ENCODE data around the gene IL1A.
A peak's percentile ranks its signal among the peaks of the same experiment; 100 is the strongest.

IL1A gene

GRCh38 chr2:112751451-112752197 lies 32.7 kb downstream of the IL1A start:
- ATAC-seq (ENCODE audit: insufficient read depth, low read depth) (no peak), DNase-seq (no peak)
- Histone ChIP-seq H3K79me2 (ENCODE audit: insufficient read depth, low read length) (peaks cover 68% of the 10 kb centered on the region), H3K4me3 (ENCODE audit: low read depth in 1 of 2, low read length in 2 of 2) (no peak overlapping the region), H3K4me2 (ENCODE audit: insufficient read depth, low read length) (no peak overlapping the region), H2AFZ (ENCODE audit: low read depth, low read length) (no peak overlapping the region), H3K9me3 (ENCODE audit: insufficient read depth, low read length, severe bottlenecking) (no peaks in the 10 kb centered on the region), H3K9ac (ENCODE audit: low read depth, low read length) (no peak overlapping the region), H3K4me1 (ENCODE audit: insufficient read depth, low read length) (peaks cover 5% of the 10 kb centered on the region; the same call in 1 of the 2 replicates), H3K36me3 (ENCODE audit: insufficient read depth, low read length) (peaks cover 95% of the 10 kb centered on the region), H4K20me1 (ENCODE audit: insufficient read depth, low read length) (peaks cover 15% of the 10 kb centered on the region; the same call in 1 of the 2 replicates), H3K27me3 (ENCODE audit: insufficient read depth, low read length, poor library complexity) (no peaks in the 10 kb centered on the region), H3K27ac (ENCODE audit: low read length) (no peak overlapping the region)
- TF ChIP-seq CTCF (IDR thresholded peaks at IDR 0.05; ENCODE audit: borderline replicate concordance, extremely low read depth, low read length, poor library complexity, severe bottlenecking) (no peak), EZH2 (IDR thresholded peaks at IDR 0.05; ENCODE audit: borderline replicate concordance, low read depth, low read length, severe bottlenecking) (no peak)

- Histone ChIP-seq H3K9ac (ENCODE audit: low read depth, low read length) (no peak overlapping the region), H3K27me3 (ENCODE audit: insufficient read depth, low read length, poor library complexity) (no peaks in the 10 kb centered on the region), H3K79me2 (ENCODE audit: insufficient read depth, low read length) (peaks cover 61% of the 10 kb centered on the region), H3K4me3 (ENCODE audit: low read depth in 1 of 2, low read length in 2 of 2) (no peak overlapping the region), H3K9me3 (ENCODE audit: insufficient read depth, low read length, severe bottlenecking) (no peaks in the 10 kb centered on the region), H3K4me1 (ENCODE audit: insufficient read depth, low read length) (peaks cover 5% of the 10 kb centered on the region; the same call in 1 of the 2 replicates), H2AFZ (ENCODE audit: low read depth, low read length) (no peak overlapping the region), H3K4me2 (ENCODE audit: insufficient read depth, low read length) (no peak overlapping the region), H3K36me3 (ENCODE audit: insufficient read depth, low read length) (peaks cover 94% of the 10 kb centered on the region), H4K20me1 (ENCODE audit: insufficient read depth, low read length) (peaks cover 15% of the 10 kb centered on the region; the same call in 1 of the 2 replicates), H3K27ac (ENCODE audit: low read length) (0 out of 2 replicates have a peak overlapping the region, but pooled peaks have one; percentile 1)
- TF ChIP-seq EZH2 (IDR thresholded peaks at IDR 0.05; ENCODE audit: borderline replicate concordance, low read depth, low read length, severe bottlenecking), result no peak
- TF ChIP-seq CTCF (IDR thresholded peaks at IDR 0.05; ENCODE audit: borderline replicate concordance, extremely low read depth, low read length, poor library complexity, severe bottlenecking), result no peak
- ATAC-seq (ENCODE audit: insufficient read depth, low read depth) (no peak), DNase-seq (no peak)
Observed at GRCh38 chr2:112750560-112750843, 33.8 kb downstream of the IL1A start.

- H3K4me1 ChIP-seq (ENCODE audit: insufficient read depth, low read length), result peaks cover 5% of the 10 kb centered on the region; the same call in 1 of the 2 replicates
- no peak overlapping the region for H2AFZ ChIP-seq (ENCODE audit: low read depth, low read length)
- ATAC-seq (ENCODE audit: insufficient read depth, low read depth) (peak; percentile 94), DNase-seq (peak; percentile 81)
- no peak overlapping the region for H3K4me2 ChIP-seq (ENCODE audit: insufficient read depth, low read length)
- no peaks in the 10 kb centered on the region for H3K9me3 ChIP-seq (ENCODE audit: insufficient read depth, low read length, severe bottlenecking)
- H3K4me3 ChIP-seq (ENCODE audit: low read depth in 1 of 2, low read length in 2 of 2), result no peak overlapping the region
- TF ChIP-seq EZH2 (IDR thresholded peaks at IDR 0.05; ENCODE audit: borderline replicate concordance, low read depth, low read length, severe bottlenecking) (no peak), CTCF (IDR thresholded peaks at IDR 0.05; ENCODE audit: borderline replicate concordance, extremely low read depth, low read length, poor library complexity, severe bottlenecking) (peak; percentile 96)
- H4K20me1 ChIP-seq (ENCODE audit: insufficient read depth, low read length), result peaks cover 15% of the 10 kb centered on the region; the same call in 1 of the 2 replicates
- H3K27me3 ChIP-seq (ENCODE audit: insufficient read depth, low read length, poor library complexity), result no peaks in the 10 kb centered on the region
- peaks cover 94% of the 10 kb centered on the region for H3K36me3 ChIP-seq (ENCODE audit: insufficient read depth, low read length)
- H3K9ac ChIP-seq (ENCODE audit: low read depth, low read length), result no peak overlapping the region
- H3K27ac ChIP-seq (ENCODE audit: low read length), result peak overlapping the region; percentile 1; the same call in 1 of the 2 replicates
- H3K79me2 ChIP-seq (ENCODE audit: insufficient read depth, low read length), result peaks cover 57% of the 10 kb centered on the region
Observed at GRCh38 chr2:112749755-112750559, 34.3 kb downstream of the IL1A start.

Measured in DND-41 (cell line).